Chondrocyte (in vitro differentiated cells): ENCODE results near the gene RPL35A. TPM values are rescaled to one million over a fixed set of nuclear protein-coding genes. Genes with fewer than 3 reads are reported as not detected.
"Not testable (repeated sequence)": the region's sequence is repeated elsewhere in the genome, so short reads cannot be mapped to it uniquely, and the experiment has no call there.

Experiments used
- DNase-seq: peaks from one replicate; pipeline ENCODE4 v3.0.0; 2021; ENCODE audit warnings: mixed read lengths, low spot score
- H3K27ac Mint-ChIP-seq: one replicate; pipeline ENCODE4 v1.8.0; 2021; ENCODE audit warnings: mild to moderate bottlenecking, moderate library complexity, mixed read lengths; ENCODE audit not compliant: unreplicated experiment
- H3K27me3 Mint-ChIP-seq: 2 replicates; pipeline ENCODE4 v1.8.0; 2021; ENCODE audit warnings: low read depth, mixed read lengths
- H3K36me3 Mint-ChIP-seq: 2 replicates; pipeline ENCODE4 v1.8.0; 2021; ENCODE audit warnings: low read depth, mixed read lengths
- H3K4me1 Mint-ChIP-seq: 2 replicates; pipeline ENCODE4 v1.8.0; 2021; ENCODE audit warnings: low read depth, mild to moderate bottlenecking, mixed read lengths
- H3K4me3 Mint-ChIP-seq: one replicate; pipeline ENCODE4 v1.8.0; 2021; ENCODE audit warnings: mild to moderate bottlenecking, moderate library complexity, mixed read lengths; ENCODE audit not compliant: unreplicated experiment
- H3K9me3 Mint-ChIP-seq: 2 replicates; pipeline ENCODE4 v1.8.0; 2021; ENCODE audit warnings: low read depth, mixed read lengths
- long read RNA-seq: library from polyadenylated mRNA; stranded (forward); transcript quantifications from one replicate; pipeline ENCODE4 v2.0.0, GENCODE V29; 2021
- total RNA-seq: library from RNA; stranded (reverse); gene quantifications from 3 replicates; pipeline ENCODE4 v1.2.1, GENCODE V29; 2021
- TF ChIP-seq, protein P1 (sequence below): fragments of 200-600 bp; sonication (generic); IDR thresholded peaks from 2 replicates; pipeline ENCODE4 v1.5.0; 2021; ENCODE audit warnings: antibody characterized with exemption, mild to moderate bottlenecking, moderate library complexity

The RPL35A gene
- 657 to 708 TPM (median 675 TPM) in 3 replicates for total RNA-seq
- long read RNA-seq, transcript RPL35A-205 (5 exons, 553 nt), result minor isoform, 31 of 523 reads
- long read RNA-seq, transcript RPL35A-206 (5 exons, 1,444 nt), result major isoform, 357 of 523 reads
- long read RNA-seq, transcript RPL35A-207 (2 exons, 687 nt), result minor isoform, 99 of 523 reads
- long read RNA-seq, partial matches to known transcripts, result 22 of 523 reads
- long read RNA-seq, other reads (novel, unspliced or antisense), result 13 of 523 reads

DNA sequence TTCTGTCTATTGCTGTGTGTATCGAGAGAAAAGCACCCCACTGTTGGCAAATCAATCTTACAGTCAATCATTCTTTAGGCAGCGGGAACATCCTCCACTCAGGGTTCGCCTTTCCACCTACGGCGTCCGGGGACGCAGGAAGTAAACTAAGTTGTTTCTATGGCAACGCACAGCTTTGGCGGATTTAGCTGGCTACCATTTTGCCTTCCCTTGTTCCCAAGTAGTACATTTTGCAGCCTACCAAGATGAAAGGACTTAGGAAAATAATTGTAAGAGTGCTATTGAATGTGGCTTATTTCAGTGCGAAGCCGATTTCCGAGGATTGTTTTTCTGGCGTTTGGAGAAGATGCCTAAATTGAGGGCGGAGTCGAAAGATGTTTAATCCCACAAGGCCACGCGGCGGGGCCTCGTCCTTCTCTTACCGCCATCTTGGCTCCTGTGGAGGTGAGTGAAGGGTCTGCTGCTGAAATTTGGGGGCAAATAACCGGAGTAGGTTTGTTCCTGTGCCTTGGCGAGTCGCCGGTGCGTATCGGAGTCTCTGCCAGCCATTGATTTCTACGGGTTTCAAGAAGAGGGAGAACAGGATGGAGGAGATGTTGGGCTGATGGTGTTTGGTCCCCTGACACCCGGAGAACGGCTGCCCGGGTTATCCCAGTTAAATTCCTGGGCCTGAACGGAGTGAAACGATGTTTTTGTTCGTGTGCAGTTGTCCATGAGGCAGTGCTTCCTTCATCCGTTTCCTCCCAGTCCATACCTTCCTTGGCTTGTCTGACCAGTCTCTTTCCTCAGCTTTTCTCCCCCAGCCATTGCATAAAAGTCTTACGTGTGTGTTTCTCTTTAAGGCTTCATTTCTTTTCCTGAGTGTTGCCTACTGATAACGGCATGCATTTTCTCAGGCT lies at the start of gene RPL35A:
TSS of gene RPL35A (plus strand) at position 413 of the 899 bp plus-strand sequence. CDS start 778 bp downstream, outside the sequence.
- Mint-ChIP-seq H3K4me1 (peaks cover 48% of the 10 kb centered on the region), H3K27me3 (no peaks in the 10 kb centered on the region), H3K4me3 (peak within 1 kb of the TSS; percentile 95)

DNA sequence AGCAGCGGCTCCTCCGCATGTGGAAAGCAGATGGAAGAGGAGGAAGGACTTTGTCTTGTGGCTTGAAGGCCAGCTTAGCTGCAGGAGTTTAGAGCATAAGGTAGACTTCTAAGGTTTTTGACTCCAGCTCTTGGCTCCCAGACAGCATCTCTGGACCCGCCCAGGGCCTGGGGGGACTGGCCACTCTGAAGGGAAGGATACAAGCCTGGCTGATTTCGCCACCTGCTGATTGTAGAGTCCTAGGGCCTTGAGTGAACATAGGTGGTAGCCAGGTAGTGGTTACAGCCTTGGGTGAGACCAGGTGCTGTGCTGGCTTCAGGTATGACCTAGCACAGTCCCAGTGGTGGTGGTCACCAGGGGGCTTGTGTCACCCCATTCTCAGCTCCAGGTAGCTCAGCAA lies 48.4 kb upstream of the RPL35A start:
- Mint-ChIP-seq H3K36me3 (no peaks in the 10 kb centered on the region), H3K9me3 (peaks cover 10% of the 10 kb centered on the region), H3K27me3 (no peaks in the 10 kb centered on the region), H3K4me1 (peaks cover 6% of the 10 kb centered on the region), H3K27ac (no peak overlapping the region), H3K4me3 (no peak overlapping the region)
- no peak for DNase-seq
- TF ChIP-seq, protein P1, sequence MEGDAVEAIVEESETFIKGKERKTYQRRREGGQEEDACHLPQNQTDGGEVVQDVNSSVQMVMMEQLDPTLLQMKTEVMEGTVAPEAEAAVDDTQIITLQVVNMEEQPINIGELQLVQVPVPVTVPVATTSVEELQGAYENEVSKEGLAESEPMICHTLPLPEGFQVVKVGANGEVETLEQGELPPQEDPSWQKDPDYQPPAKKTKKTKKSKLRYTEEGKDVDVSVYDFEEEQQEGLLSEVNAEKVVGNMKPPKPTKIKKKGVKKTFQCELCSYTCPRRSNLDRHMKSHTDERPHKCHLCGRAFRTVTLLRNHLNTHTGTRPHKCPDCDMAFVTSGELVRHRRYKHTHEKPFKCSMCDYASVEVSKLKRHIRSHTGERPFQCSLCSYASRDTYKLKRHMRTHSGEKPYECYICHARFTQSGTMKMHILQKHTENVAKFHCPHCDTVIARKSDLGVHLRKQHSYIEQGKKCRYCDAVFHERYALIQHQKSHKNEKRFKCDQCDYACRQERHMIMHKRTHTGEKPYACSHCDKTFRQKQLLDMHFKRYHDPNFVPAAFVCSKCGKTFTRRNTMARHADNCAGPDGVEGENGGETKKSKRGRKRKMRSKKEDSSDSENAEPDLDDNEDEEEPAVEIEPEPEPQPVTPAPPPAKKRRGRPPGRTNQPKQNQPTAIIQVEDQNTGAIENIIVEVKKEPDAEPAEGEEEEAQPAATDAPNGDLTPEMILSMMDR, result no peak

More for the DNA sequence above, at the start of gene RPL35A:
- Mint-ChIP-seq H3K9me3 (no peaks in the 10 kb centered on the region), H3K36me3 (peaks cover 28% of the 10 kb centered on the region), H3K27ac (peak within 1 kb of the TSS; percentile 97)
- TF ChIP-seq, protein P1, result no peak
- no peak for DNase-seq

DNA sequence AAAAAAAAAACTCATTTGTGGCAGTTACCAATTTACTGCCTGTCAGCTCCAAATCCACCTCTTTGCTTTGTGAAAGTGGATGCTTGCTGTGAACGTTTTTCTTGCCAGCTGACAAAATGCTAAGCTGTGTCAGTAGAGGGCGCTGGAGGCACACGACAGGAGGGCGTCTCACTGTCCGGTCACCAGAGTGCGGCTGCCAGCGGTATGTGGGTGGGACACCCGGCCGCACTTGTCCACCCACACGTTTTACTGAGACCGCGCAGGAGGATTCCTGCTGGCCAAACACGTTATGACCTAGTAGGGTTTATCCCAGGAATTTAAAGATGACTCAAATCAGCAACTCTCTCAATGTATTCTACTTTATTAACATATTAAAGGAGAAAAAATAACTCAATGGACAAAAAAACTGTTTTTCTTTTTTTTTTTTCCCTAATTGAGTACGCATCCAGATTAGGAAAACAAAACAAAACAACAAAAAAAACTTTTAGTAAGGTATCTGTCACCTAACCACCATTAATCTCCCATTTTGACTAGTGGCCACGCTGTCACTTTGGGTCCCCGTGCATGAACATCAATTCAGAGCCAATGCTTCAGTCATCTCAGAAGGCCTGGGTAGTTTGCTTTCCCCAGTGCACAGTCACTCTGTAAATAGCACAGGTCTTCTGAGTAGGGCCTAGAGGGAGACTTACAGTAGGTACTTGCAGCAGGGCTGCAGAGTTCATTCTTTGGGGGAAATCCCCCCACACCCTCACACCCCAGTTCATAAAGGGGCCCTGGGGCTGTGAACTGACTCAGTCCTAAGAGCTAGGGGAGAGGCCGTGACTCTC lies 43.8 kb upstream of the RPL35A start:
- H3K4me1 Mint-ChIP-seq, result peaks cover 6% of the 10 kb centered on the region
- H3K27ac Mint-ChIP-seq, result peak overlapping the region; percentile 58
- no peaks in the 10 kb centered on the region for H3K27me3 Mint-ChIP-seq
- H3K36me3 Mint-ChIP-seq, result no peaks in the 10 kb centered on the region
- TF ChIP-seq, protein P1, result peak; percentile 98
- no peak for DNase-seq
- H3K4me3 Mint-ChIP-seq, result peak overlapping the region; percentile 29
- peaks cover 10% of the 10 kb centered on the region for H3K9me3 Mint-ChIP-seq

DNA sequence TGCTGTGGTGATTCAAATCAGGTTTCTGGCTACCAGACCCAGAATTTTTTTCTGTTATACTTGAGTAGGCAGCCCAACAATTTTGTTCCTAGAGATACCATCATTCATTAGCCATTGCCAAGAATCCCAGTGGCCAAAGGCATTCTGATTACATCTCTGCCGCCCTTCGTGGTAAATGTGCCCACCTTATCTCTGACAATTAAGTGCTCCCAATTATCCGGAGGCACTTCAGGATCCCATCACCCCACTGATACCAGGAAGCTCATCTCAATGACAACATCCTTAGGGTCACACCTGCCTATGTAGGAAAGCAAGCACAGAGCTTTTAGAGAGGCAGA lies 43.2 kb upstream of the RPL35A start:
- no peak overlapping the region for H3K4me3 Mint-ChIP-seq
- TF ChIP-seq, protein P1, result no peak
- peaks cover 10% of the 10 kb centered on the region for H3K9me3 Mint-ChIP-seq
- H3K27ac Mint-ChIP-seq, result no peak overlapping the region
- H3K4me1 Mint-ChIP-seq, result peaks cover 6% of the 10 kb centered on the region
- no peaks in the 10 kb centered on the region for H3K36me3 Mint-ChIP-seq
- no peak for DNase-seq
- no peaks in the 10 kb centered on the region for H3K27me3 Mint-ChIP-seq

DNA sequence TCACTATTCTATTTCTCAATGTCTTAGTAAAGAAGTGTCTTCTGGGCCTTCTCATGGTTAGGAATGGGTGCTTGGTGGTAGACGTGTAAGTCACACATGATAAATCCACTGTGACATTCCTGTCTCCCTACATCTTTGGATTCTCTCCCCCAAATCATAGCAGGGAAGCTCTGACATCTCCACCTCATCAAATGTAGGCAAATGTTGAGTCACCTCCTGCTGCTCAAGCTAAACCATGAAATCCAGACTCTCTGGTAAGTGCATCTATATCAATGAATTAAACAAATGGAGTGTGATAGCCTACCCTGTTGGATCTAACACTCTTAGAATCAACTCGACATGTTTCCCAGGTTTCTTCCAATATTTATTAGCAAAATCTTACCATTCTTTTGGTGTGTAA lies 42.8 kb upstream of the RPL35A start:
- Mint-ChIP-seq H3K4me3 (no peak overlapping the region), H3K27me3 (no peaks in the 10 kb centered on the region), H3K36me3 (no peaks in the 10 kb centered on the region), H3K4me1 (peaks cover 6% of the 10 kb centered on the region), H3K27ac (no peak overlapping the region), H3K9me3 (peaks cover 8% of the 10 kb centered on the region)
- DNase-seq, result no peak
- TF ChIP-seq, protein P1, result no peak

DNA sequence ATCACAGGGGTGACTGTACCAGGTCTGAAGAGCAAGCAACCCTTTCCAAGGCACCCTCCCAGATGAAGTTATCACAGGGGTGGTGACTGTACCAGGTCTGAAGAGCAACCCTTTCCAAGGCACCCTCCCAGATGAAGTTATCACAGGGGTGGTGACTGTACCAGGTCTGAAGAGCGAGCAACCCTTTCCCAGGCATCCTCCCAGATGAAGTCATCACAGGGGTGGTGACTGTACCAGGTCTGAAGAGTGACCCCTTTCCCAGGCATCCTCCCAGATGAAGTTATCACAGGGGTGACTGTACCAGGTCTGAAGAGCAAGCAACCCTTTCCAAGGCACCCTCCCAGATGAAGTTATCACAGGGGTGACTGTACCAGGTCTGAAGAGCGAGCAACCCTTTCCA lies 41.4 kb upstream of the RPL35A start:
- not testable (repeated sequence) for H3K27me3 Mint-ChIP-seq, H3K27ac Mint-ChIP-seq, DNase-seq, H3K36me3 Mint-ChIP-seq, H3K9me3 Mint-ChIP-seq, H3K4me3 Mint-ChIP-seq
- peaks cover 12% of the 10 kb centered on the region for H3K4me1 Mint-ChIP-seq
